K562 (cell line): ENCODE measurements around the gene FBN3. TPM values are rescaled to one million over a fixed set of nuclear protein-coding genes. Genes with fewer than 3 reads are reported as not detected.

Source experiments
- ARID2 ChIP-seq: fragments of 450-650 bp; IDR thresholded peaks from 2 replicates; pipeline ENCODE4 v1.6.1; 2017; ENCODE audit warnings: antibody characterized with exemption, mild to moderate bottlenecking
- ARID4B ChIP-seq: sonication (generic); formaldehyde crosslinking; IDR thresholded peaks from 2 replicates; pipeline ENCODE4 v1.8.0; 2022; ENCODE audit warnings: mild to moderate bottlenecking, missing genetic modification reagents
- HOXB6 ChIP-seq: fragments of 250-450 bp; sonication (Bioruptor Pico); IDR thresholded peaks from 2 replicates; pipeline ENCODE4 v1.5.1; 2022; ENCODE audit warnings: mild to moderate bottlenecking, borderline replicate concordance
- KLF1 ChIP-seq: fragments of 450-650 bp; IDR thresholded peaks from 2 replicates; pipeline ENCODE4 v1.6.1; 2016; ENCODE audit warnings: missing genetic modification characterization, missing compliant biosample characterization
- MTA2 ChIP-seq: fragments of 450-650 bp; IDR thresholded peaks from 2 replicates; pipeline ENCODE4 v1.6.1; 2016; ENCODE audit warnings: low read depth
- MYBL2 ChIP-seq, 2 experiments: fragments of 450-650 bp in 1 of 2; sonication (generic) in 1 of 2; formaldehyde crosslinking in 1 of 2; IDR thresholded peaks; 2 replicates each; pipeline versions ENCODE4 v1.6.1 to v1.8.1; 2017 to 2022; ENCODE audit warnings: borderline replicate concordance in 1 of 2, inconsistent platforms in 1 of 2, low read depth in 1 of 2, mild to moderate bottlenecking in 1 of 2, missing genetic modification reagents in 1 of 2, moderate library complexity in 1 of 2
- NFE2 ChIP-seq: IDR thresholded peaks from 2 replicates; pipeline ENCODE4 v1.6.1; 2014; ENCODE audit warnings: antibody characterized with exemption, low read depth
- OTX1 ChIP-seq: fragments of 450-650 bp; formaldehyde crosslinking; IDR thresholded peaks from 2 replicates; pipeline ENCODE4 v1.4.0; 2022; ENCODE audit warnings: mild to moderate bottlenecking
- PPARD ChIP-seq: fragments of 250-450 bp; sonication (Bioruptor Pico); IDR thresholded peaks from 2 replicates; pipeline ENCODE4 v1.8.0; 2022; ENCODE audit warnings: inconsistent platforms, mild to moderate bottlenecking, moderate library complexity
- SMAD2 ChIP-seq: fragments of 150-350 bp; IDR thresholded peaks from 2 replicates; pipeline ENCODE4 v1.6.1; 2014; ENCODE audit warnings: low read depth, mild to moderate bottlenecking, low read length
- SOX6 ChIP-seq: fragments of 450-650 bp; IDR thresholded peaks from 2 replicates; pipeline ENCODE4 v1.6.1; 2014; ENCODE audit warnings: mild to moderate bottlenecking
- SRSF7 ChIP-seq: fragments of 200-400 bp; formaldehyde crosslinking; optimal IDR thresholded peaks from 2 replicates; pipeline ENCODE3; 2017; ENCODE audit warnings: mild to moderate bottlenecking, low read depth, low read length
- ZBED1 ChIP-seq: IDR thresholded peaks from 2 replicates; pipeline ENCODE4 v1.6.1; 2014
- ZNF316 ChIP-seq: fragments of 450-650 bp; IDR thresholded peaks from 2 replicates; pipeline ENCODE4 v1.6.1; 2016
- polyA plus RNA-seq, 8 experiments: library from polyadenylated mRNA; depleted of rRNA in 4 of 8; stranded (reverse) in 5 of 8; unstranded in 3 of 8; fragments of >200 nt; fragmentation: Nextera tagmentation in 2 of 8; fragmentation: Illumina TruSeq in 1 of 8; extraction: Ambion mirVana in 2 of 8; extraction: Trizol in 1 of 8; gene quantifications; 2 replicates each; pipeline versions ENCODE4 v1.2.1 to v1.2.3, GENCODE V29; 2011 to 2014; ENCODE audit warnings: inconsistent platforms in 1 of 8, missing spikeins in 1 of 8
- total RNA-seq, 7 experiments: library from RNA; depleted of rRNA in 6 of 7; stranded (reverse); fragments of >200 nt in 6 of 7; fragmentation: Illumina TruSeq in 2 of 7; extraction: Trizol in 2 of 7; gene quantifications; 2 replicates each; pipeline versions ENCODE4 v1.2.1 to v1.2.3, GENCODE V29; 2011 to 2021; ENCODE audit warnings: low replicate concordance in 1 of 7
- TF ChIP-seq, protein P1 (sequence below): IDR thresholded peaks from 2 replicates; pipeline ENCODE4 v1.6.1; 2014; ENCODE audit warnings: antibody characterized with exemption
- TF ChIP-seq, protein P2 (sequence below): fragments of 150-350 bp; conservative IDR thresholded peaks from 2 replicates; pipeline ENCODE4 v1.6.1; 2014; ENCODE audit warnings: low read length

The FBN3 gene
- total and polyA plus RNA-seq, 9 of the 15 experiments (the other 6 are each of a cell fraction or from before 2014, with no cell fraction given), result under 0.01 to 0.29 (median 0.01) TPM; not detected in 4

DNA sequence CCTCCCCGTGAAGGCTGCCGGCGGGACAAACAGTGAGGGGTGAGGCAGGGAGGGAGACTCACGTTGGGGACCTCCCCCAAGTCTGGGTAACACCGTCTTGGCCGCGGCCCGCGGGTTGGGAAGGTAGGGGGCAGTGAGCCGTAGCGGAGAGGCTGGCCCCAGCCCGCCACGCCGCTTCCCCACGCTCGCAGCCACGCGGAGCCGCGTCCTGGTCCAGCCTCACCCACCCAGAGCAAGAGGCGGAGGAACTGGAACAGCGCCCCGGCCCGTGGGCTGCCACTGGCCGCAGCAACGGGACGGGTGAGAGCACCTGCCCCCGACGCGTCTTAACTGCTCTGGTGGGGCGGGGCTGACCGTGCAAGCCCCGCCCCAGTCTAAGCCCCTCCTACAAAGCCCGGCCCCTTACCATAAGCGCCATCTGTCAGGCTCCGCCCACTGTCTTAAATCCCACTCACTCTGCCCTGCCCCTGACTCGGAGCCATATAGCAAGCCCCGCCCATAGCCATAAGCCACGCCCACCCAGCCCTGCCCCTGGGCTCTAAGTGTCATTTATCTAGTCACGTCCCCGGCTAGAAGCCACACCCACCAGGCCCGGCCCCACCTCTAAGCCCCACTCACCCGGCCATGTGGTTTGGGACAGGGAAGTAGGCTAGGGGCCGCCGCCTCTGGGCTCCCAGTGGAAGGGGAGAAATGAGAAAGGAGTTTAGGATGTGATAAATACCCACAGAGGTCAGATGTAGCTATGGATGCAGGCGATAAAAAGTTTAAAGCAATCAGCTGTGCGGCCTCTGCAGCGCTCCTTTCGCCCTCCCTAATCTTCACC, 98.9 kb downstream of the FBN3 start (continued):
- TF ChIP-seq SRSF7, result no peak
- TF ChIP-seq, protein P1, sequence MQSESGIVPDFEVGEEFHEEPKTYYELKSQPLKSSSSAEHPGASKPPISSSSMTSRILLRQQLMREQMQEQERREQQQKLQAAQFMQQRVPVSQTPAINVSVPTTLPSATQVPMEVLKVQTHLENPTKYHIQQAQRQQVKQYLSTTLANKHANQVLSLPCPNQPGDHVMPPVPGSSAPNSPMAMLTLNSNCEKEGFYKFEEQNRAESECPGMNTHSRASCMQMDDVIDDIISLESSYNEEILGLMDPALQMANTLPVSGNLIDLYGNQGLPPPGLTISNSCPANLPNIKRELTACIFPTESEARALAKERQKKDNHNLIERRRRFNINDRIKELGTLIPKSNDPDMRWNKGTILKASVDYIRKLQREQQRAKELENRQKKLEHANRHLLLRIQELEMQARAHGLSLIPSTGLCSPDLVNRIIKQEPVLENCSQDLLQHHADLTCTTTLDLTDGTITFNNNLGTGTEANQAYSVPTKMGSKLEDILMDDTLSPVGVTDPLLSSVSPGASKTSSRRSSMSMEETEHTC, result no peak
- TF ChIP-seq ZNF316, result no peak
- TF ChIP-seq PPARD (CRISPR knock-in tag), result no peak
- no peak for TF ChIP-seq ARID2
- TF ChIP-seq, protein P2, sequence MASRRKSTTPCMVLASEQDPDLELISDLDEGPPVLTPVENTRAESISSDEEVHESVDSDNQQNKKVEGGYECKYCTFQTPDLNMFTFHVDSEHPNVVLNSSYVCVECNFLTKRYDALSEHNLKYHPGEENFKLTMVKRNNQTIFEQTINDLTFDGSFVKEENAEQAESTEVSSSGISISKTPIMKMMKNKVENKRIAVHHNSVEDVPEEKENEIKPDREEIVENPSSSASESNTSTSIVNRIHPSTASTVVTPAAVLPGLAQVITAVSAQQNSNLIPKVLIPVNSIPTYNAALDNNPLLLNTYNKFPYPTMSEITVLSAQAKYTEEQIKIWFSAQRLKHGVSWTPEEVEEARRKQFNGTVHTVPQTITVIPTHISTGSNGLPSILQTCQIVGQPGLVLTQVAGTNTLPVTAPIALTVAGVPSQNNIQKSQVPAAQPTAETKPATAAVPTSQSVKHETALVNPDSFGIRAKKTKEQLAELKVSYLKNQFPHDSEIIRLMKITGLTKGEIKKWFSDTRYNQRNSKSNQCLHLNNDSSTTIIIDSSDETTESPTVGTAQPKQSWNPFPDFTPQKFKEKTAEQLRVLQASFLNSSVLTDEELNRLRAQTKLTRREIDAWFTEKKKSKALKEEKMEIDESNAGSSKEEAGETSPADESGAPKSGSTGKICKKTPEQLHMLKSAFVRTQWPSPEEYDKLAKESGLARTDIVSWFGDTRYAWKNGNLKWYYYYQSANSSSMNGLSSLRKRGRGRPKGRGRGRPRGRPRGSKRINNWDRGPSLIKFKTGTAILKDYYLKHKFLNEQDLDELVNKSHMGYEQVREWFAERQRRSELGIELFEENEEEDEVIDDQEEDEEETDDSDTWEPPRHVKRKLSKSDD, result no peak
- no peak for TF ChIP-seq MYBL2 (IDR thresholded peaks at IDR 0.05; ENCODE audit: low read depth)
- no peak for TF ChIP-seq MYBL2 (CRISPR knock-in tag; IDR thresholded peaks at IDR 0.05; ENCODE audit: borderline replicate concordance)
- TF ChIP-seq NFE2, result no peak
- TF ChIP-seq OTX1 (CRISPR knock-in tag), result no peak
- no peak for TF ChIP-seq SOX6
- no peak for TF ChIP-seq ARID4B (CRISPR knock-in tag)
- no peak for TF ChIP-seq HOXB6 (CRISPR knock-in tag)
- no peak for TF ChIP-seq SMAD2
- TF ChIP-seq ZBED1, result no peak
- TF ChIP-seq MTA2, result no peak
- TF ChIP-seq KLF1 (tag), result no peak
